ENCODE measurements around the gene CDK5. TPM values are rescaled to one million over a fixed set of nuclear protein-coding genes. Genes with fewer than 3 reads are reported as not detected.

The CDK5 gene
- total and polyA plus RNA-seq, 10 of the 15 experiments (the other 5 are each of a cell fraction or from before 2014, with no cell fraction given): 1.5 to 33.4 (median 21.6) TPM

- TF ChIP-seq ATF7 (IDR thresholded peaks at IDR 0.05; ENCODE audit: low read depth) (no peak), NFXL1 (IDR thresholded peaks at IDR 0.05; ENCODE audit: borderline replicate concordance) (no peak), ZNF274 (IDR thresholded peaks at IDR 0.05; ENCODE audit: insufficient read depth, insufficient read length) (no peak), YY1 (IDR thresholded peaks at IDR 0.05; ENCODE audit: low read depth, low read length) (peak; percentile 57), PBX3 (IDR thresholded peaks at IDR 0.05; ENCODE audit: insufficient replicate concordance, low read depth, low read length) (peak; percentile 1), MEF2B (IDR thresholded peaks at IDR 0.05; ENCODE audit: partially characterized antibody, poor library complexity, severe bottlenecking) (no peak), CHD4 (IDR thresholded peaks at IDR 0.05) (no peak), NFIC (IDR thresholded peaks at IDR 0.05; ENCODE audit: low read depth, low read length) (no peak), ZNF384 (IDR thresholded peaks at IDR 0.05; ENCODE audit: borderline replicate concordance, low read depth, low read length) (no peak), NBN (IDR thresholded peaks at IDR 0.05) (peak; percentile 39; the same call in 1 of the 2 replicates), GABPA (IDR thresholded peaks at IDR 0.05; ENCODE audit: low read depth) (no peak), ZZZ3 (IDR thresholded peaks at IDR 0.05; ENCODE audit: control insufficient read depth, insufficient read length, low read depth) (no peak), BCL11A (IDR thresholded peaks at IDR 0.05; ENCODE audit: low read depth, low read length) (no peak), FOXK2 (IDR thresholded peaks at IDR 0.05) (no peak), PAX5 (IDR thresholded peaks at IDR 0.05; ENCODE audit: borderline replicate concordance, low read depth, low read length) (peak; percentile 28; the same call in 1 of the 2 replicates), BRCA1 (IDR thresholded peaks at IDR 0.05; ENCODE audit: low read depth, low read length) (no peak), RELA (IDR thresholded peaks at IDR 0.05; ENCODE audit: borderline replicate concordance, partially characterized antibody) (no peak), TCF3 (IDR thresholded peaks at IDR 0.05; ENCODE audit: borderline replicate concordance, insufficient read depth, low read depth, low read length) (no peak), DPF2 (IDR thresholded peaks at IDR 0.05) (peak; percentile 87; the same call in 1 of the 2 replicates)
- TF ChIP-seq, protein P1, sequence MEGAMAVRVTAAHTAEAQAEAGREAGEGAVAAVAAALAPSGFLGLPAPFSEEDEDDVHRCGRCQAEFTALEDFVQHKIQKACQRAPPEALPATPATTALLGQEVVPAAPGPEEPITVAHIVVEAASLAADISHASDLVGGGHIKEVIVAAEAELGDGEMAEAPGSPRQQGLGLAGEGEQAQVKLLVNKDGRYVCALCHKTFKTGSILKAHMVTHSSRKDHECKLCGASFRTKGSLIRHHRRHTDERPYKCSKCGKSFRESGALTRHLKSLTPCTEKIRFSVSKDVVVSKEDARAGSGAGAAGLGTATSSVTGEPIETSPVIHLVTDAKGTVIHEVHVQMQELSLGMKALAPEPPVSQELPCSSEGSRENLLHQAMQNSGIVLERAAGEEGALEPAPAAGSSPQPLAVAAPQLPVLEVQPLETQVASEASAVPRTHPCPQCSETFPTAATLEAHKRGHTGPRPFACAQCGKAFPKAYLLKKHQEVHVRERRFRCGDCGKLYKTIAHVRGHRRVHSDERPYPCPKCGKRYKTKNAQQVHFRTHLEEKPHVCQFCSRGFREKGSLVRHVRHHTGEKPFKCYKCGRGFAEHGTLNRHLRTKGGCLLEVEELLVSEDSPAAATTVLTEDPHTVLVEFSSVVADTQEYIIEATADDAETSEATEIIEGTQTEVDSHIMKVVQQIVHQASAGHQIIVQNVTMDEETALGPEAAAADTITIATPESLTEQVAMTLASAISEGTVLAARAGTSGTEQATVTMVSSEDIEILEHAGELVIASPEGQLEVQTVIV (IDR thresholded peaks at IDR 0.05; ENCODE audit: borderline replicate concordance, partially characterized antibody): no peak
- TF ChIP-seq, protein P2, sequence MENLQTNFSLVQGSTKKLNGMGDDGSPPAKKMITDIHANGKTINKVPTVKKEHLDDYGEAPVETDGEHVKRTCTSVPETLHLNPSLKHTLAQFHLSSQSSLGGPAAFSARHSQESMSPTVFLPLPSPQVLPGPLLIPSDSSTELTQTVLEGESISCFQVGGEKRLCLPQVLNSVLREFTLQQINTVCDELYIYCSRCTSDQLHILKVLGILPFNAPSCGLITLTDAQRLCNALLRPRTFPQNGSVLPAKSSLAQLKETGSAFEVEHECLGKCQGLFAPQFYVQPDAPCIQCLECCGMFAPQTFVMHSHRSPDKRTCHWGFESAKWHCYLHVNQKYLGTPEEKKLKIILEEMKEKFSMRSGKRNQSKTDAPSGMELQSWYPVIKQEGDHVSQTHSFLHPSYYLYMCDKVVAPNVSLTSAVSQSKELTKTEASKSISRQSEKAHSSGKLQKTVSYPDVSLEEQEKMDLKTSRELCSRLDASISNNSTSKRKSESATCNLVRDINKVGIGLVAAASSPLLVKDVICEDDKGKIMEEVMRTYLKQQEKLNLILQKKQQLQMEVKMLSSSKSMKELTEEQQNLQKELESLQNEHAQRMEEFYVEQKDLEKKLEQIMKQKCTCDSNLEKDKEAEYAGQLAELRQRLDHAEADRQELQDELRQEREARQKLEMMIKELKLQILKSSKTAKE (IDR thresholded peaks at IDR 0.05; ENCODE audit: low read depth, poor library complexity, severe bottlenecking): no peak
- TF ChIP-seq, protein P3, sequence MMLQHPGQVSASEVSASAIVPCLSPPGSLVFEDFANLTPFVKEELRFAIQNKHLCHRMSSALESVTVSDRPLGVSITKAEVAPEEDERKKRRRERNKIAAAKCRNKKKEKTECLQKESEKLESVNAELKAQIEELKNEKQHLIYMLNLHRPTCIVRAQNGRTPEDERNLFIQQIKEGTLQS (IDR thresholded peaks at IDR 0.05; ENCODE audit: borderline replicate concordance, extremely low read depth, low read depth, low read length): no peak
- TF ChIP-seq, protein P4, sequence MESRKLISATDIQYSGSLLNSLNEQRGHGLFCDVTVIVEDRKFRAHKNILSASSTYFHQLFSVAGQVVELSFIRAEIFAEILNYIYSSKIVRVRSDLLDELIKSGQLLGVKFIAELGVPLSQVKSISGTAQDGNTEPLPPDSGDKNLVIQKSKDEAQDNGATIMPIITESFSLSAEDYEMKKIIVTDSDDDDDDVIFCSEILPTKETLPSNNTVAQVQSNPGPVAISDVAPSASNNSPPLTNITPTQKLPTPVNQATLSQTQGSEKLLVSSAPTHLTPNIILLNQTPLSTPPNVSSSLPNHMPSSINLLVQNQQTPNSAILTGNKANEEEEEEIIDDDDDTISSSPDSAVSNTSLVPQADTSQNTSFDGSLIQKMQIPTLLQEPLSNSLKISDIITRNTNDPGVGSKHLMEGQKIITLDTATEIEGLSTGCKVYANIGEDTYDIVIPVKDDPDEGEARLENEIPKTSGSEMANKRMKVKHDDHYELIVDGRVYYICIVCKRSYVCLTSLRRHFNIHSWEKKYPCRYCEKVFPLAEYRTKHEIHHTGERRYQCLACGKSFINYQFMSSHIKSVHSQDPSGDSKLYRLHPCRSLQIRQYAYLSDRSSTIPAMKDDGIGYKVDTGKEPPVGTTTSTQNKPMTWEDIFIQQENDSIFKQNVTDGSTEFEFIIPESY (IDR thresholded peaks at IDR 0.05): no peak
These were observed 29.7 kb upstream of the CDK5 start (continued) for GRCh38 chr7:151087245-151088018.
